ENCODE measurements around the gene CLDN5. TPM values are rescaled to one million over a fixed set of nuclear protein-coding genes. Genes with fewer than 3 reads are reported as not detected.

The CLDN5 gene
- total RNA-seq, 1 donor from 2014 or later, result 0.69 TPM

DNA sequence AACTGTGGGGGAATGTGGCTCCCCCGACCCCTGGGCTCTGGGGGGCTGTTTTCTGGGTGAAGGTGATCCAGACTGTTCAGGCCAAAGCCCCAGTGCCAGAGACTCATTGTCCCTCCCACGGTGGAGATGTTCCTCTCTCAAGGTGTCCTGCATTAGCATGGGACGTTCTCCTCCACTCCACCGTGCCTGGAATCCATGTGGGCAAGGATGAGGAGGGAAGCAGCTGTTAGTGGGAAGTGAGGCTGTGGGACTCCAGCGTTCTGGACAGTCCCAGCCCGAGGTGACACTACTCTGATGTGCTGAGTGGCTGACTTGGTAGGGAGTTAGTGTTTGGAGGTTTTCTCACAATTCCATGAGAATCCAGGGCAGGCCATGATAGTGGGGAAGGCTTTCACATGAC is 31.4 kb upstream of the CLDN5 start:
- H3K27ac Mint-ChIP-seq, result no peak overlapping the region
- no peaks in the 10 kb centered on the region for H3F3A ChIP-seq (ENCODE audit: low read depth)
- peaks cover 9% of the 10 kb centered on the region for H3K9me3 Mint-ChIP-seq
- H3K9me3 ChIP-seq (ENCODE audit: low read depth), result no peaks in the 10 kb centered on the region
- no peaks in the 10 kb centered on the region for H3K36me3 ChIP-seq
- TF ChIP-seq EZH2phosphoT487 (IDR thresholded peaks at IDR 0.05), result no peak
- TF ChIP-seq EZH2 (IDR thresholded peaks at IDR 0.05), result no peak
- no peaks in the 10 kb centered on the region for H3K4me1 ChIP-seq
- no peak overlapping the region for H3K27ac ChIP-seq
- no peak overlapping the region for H3K4me3 ChIP-seq
- no peaks in the 10 kb centered on the region for H4K20me1 ChIP-seq (ENCODE audit: low read depth)
- peaks cover 6% of the 10 kb centered on the region for H3K27me3 Mint-ChIP-seq (ENCODE audit: insufficient read depth, low read depth)
- H2AFZ ChIP-seq (replicated peaks), result no peak overlapping the region
- H3K4me2 ChIP-seq, result no peak overlapping the region
- DNase-seq (ENCODE audit: low spot score), result no peak
- no peak overlapping the region for H3K9ac ChIP-seq
- H3K36me3 Mint-ChIP-seq, result no peaks in the 10 kb centered on the region
- no peaks in the 10 kb centered on the region for H3K79me2 ChIP-seq (ENCODE audit: low read depth)
- H3K27me3 ChIP-seq, result no peaks in the 10 kb centered on the region
- H3K4me3 Mint-ChIP-seq, result no peak overlapping the region
- H3K4me1 Mint-ChIP-seq, result peaks cover 8% of the 10 kb centered on the region

DNA sequence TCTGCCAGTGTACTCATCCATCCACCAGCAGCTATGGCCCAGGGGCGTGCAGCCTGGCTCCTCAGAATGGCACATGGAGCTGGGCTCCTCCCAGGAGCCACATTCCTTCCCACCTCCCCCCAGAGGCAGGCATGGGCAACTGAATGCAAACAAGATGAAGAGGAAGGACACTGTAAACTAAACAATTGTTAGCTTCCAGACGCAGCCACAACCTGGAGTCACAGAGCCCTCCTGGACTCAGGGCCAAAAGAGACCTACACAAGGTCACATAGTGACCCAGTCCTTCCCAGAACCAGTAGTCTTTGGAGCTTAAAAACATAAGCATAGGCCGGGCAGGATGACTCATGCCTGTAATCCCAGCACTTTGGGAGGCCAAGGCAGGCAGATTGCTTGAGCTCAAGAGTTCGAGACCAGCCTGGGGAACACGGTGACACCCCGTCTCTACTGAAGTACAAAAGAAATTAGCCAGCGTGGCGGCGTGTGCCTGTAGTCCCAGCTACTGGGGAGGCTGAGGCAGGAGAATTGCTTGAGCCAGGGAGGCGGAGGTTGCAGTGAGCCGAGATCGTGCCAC is 30.7 kb upstream of the CLDN5 start:
- peak overlapping the region; percentile 83 for H2AFZ ChIP-seq (replicated peaks)
- H3K9ac ChIP-seq, result no peak overlapping the region
- no peaks in the 10 kb centered on the region for H3K9me3 ChIP-seq (ENCODE audit: low read depth)
- Mint-ChIP-seq H3K4me1 (peaks cover 8% of the 10 kb centered on the region), H3K9me3 (peaks cover 9% of the 10 kb centered on the region), H3K4me3 (no peak overlapping the region), H3K27ac (no peak overlapping the region), H3K36me3 (no peaks in the 10 kb centered on the region), H3K27me3 (ENCODE audit: insufficient read depth, low read depth) (peaks cover 6% of the 10 kb centered on the region)
- DNase-seq (ENCODE audit: low spot score), result peak; percentile 75
- H3K27ac ChIP-seq, result no peak overlapping the region
- H3K4me2 ChIP-seq, result no peak overlapping the region
- no peaks in the 10 kb centered on the region for H3F3A ChIP-seq (ENCODE audit: low read depth)
- no peaks in the 10 kb centered on the region for H3K4me1 ChIP-seq
- no peaks in the 10 kb centered on the region for H3K27me3 ChIP-seq
- H3K79me2 ChIP-seq (ENCODE audit: low read depth), result no peaks in the 10 kb centered on the region
- no peak overlapping the region for H3K4me3 ChIP-seq
- no peaks in the 10 kb centered on the region for H3K36me3 ChIP-seq
- H4K20me1 ChIP-seq (ENCODE audit: low read depth), result no peaks in the 10 kb centered on the region
- TF ChIP-seq CTCF (IDR thresholded peaks at IDR 0.05) (peak; percentile 46), EZH2 (IDR thresholded peaks at IDR 0.05) (no peak)

DNA sequence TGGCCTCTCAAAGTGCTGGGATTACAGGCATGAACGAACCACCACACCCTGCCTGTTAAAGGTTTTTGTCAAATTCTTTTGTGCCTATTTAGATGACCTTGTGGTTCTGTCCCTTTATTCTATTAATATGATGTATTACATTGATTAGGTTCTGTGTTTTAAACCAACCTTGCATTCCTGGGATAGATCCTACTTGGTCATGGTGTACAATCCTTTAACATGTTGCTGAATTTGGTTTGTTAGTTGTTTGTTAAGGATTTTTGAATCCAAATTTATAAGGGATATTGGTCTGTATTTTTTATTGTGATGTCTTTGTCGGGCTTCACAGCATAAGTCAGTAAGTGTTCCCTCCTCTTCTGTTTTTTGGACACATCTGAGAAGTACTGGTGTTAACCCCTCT is 29.0 kb upstream of the CLDN5 start:
- H3K27ac ChIP-seq, result no peak overlapping the region
- H3K4me3 Mint-ChIP-seq, result no peak overlapping the region
- no peak overlapping the region for H3K9ac ChIP-seq
- DNase-seq (ENCODE audit: low spot score), result no peak
- peaks cover 3% of the 10 kb centered on the region for H3K27me3 Mint-ChIP-seq (ENCODE audit: insufficient read depth, low read depth)
- no peaks in the 10 kb centered on the region for H3K79me2 ChIP-seq (ENCODE audit: low read depth)
- no peak overlapping the region for H2AFZ ChIP-seq (replicated peaks)
- no peak overlapping the region for H3K27ac Mint-ChIP-seq
- no peak overlapping the region for H3K4me3 ChIP-seq
- no peak overlapping the region for H3K4me2 ChIP-seq
- peaks cover 8% of the 10 kb centered on the region for H3K4me1 Mint-ChIP-seq
- H3K27me3 ChIP-seq, result no peaks in the 10 kb centered on the region
- no peak for TF ChIP-seq CTCF (IDR thresholded peaks at IDR 0.05)
- TF ChIP-seq EZH2 (IDR thresholded peaks at IDR 0.05), result no peak
- TF ChIP-seq EZH2phosphoT487 (IDR thresholded peaks at IDR 0.05), result no peak
- no peaks in the 10 kb centered on the region for H3K9me3 ChIP-seq (ENCODE audit: low read depth)
- no peaks in the 10 kb centered on the region for H3K36me3 Mint-ChIP-seq
- no peaks in the 10 kb centered on the region for H4K20me1 ChIP-seq (ENCODE audit: low read depth)
- H3K4me1 ChIP-seq, result no peaks in the 10 kb centered on the region
- no peaks in the 10 kb centered on the region for H3F3A ChIP-seq (ENCODE audit: low read depth)
- H3K9me3 Mint-ChIP-seq, result peaks cover 9% of the 10 kb centered on the region
- H3K36me3 ChIP-seq, result no peaks in the 10 kb centered on the region

DNA sequence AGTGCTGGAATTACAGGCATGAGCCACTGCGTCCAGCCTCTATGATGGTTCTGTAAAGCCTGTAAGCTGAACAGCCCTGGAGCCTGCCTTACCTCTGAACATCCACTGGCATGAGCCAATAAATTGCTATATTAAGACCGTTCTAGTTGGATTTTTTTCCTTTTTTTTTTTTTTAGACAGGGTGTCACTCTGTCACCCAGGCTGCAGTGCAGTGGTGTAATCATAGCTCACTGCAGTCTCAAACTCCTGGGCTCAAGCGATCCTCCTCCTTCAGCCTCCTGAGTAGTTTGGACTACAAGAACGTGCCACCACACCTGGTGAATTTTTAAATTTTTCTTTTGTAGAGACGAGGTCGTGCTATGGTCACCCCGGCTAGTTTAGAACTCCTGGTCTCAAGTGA is 26.2 kb upstream of the CLDN5 start:
- Histone ChIP-seq H3K4me2 (no peak overlapping the region), H3K36me3 (no peaks in the 10 kb centered on the region), H3K4me1 (peaks cover 7% of the 10 kb centered on the region), H3K9me3 (ENCODE audit: low read depth) (no peaks in the 10 kb centered on the region), H3K79me2 (ENCODE audit: low read depth) (no peaks in the 10 kb centered on the region), H2AFZ (replicated peaks) (no peak overlapping the region), H3K27me3 (no peaks in the 10 kb centered on the region), H3K27ac (no peak overlapping the region), H4K20me1 (ENCODE audit: low read depth) (no peaks in the 10 kb centered on the region), H3K4me3 (no peak overlapping the region), H3F3A (ENCODE audit: low read depth) (no peaks in the 10 kb centered on the region), H3K9ac (no peak overlapping the region)
- no peak overlapping the region for H3K4me3 Mint-ChIP-seq
- DNase-seq (ENCODE audit: low spot score), result no peak
- H3K27me3 Mint-ChIP-seq (ENCODE audit: insufficient read depth, low read depth), result peaks cover 4% of the 10 kb centered on the region
- no peaks in the 10 kb centered on the region for H3K36me3 Mint-ChIP-seq
- H3K4me1 Mint-ChIP-seq, result peaks cover 8% of the 10 kb centered on the region
- no peak for TF ChIP-seq EZH2 (IDR thresholded peaks at IDR 0.05)
- TF ChIP-seq EZH2phosphoT487 (IDR thresholded peaks at IDR 0.05), result no peak
- no peak for TF ChIP-seq CTCF (IDR thresholded peaks at IDR 0.05)
- H3K9me3 Mint-ChIP-seq, result peaks cover 9% of the 10 kb centered on the region
- H3K27ac Mint-ChIP-seq, result no peak overlapping the region

All from neural progenitor cell (in vitro differentiated cells).